ENCODE measurements around the gene ERBB3.

GRCh38 chr12:56046027-56046780, 33.8 kb upstream of the ERBB3 start:
- TF ChIP-seq CTCF (conservative IDR thresholded peaks at IDR 0.05; ENCODE audit: low read depth, low read length) (no peak), EZH2 (IDR thresholded peaks at IDR 0.05; ENCODE audit: low read length, unreplicated experiment) (no peak), EZH2phosphoT487 (IDR thresholded peaks at IDR 0.05; ENCODE audit: borderline replicate concordance, low read length) (no peak)

Data from PC-3 (cell line).